Esophagus muscularis mucosa (tissue), 4 donors: ENCODE data around the gene PSMC3. TPM values are rescaled to one million over a fixed set of nuclear protein-coding genes. Genes with fewer than 3 reads are reported as not detected.

Experiments used
- DNase-seq: peaks from one replicate; pipeline ENCODE4 v3.0.0-alpha.2; 2017; ENCODE audit errors: extremely low spot score
- H3K27ac ChIP-seq, 4 donors: fragments of 200-600 bp; sonication (generic); replicated peaks in 1 of 4; 1 replicate in 3 of 4; 2 replicates in 1 of 4; pipeline ENCODE4 v1.5.1; 2016 to 2019; ENCODE audit warnings: mild to moderate bottlenecking in 1 of 4
- H3K27me3 ChIP-seq, 4 donors: fragments of 200-600 bp; sonication (generic); one replicate each; pipeline versions ENCODE4 v1.5.1 to v1.6.0; 2016 to 2019
- H3K36me3 ChIP-seq, 4 donors: fragments of 200-600 bp; sonication (generic); one replicate each; pipeline ENCODE4 v1.5.1; 2016 to 2019
- H3K4me1 ChIP-seq, 4 donors: fragments of 200-600 bp; sonication (generic); one replicate each; pipeline ENCODE4 v1.5.1; 2016 to 2019
- H3K4me3 ChIP-seq, 4 donors: fragments of 200-600 bp; sonication (generic); 1 replicate in 2 of 4; 2 replicates in 2 of 4; pipeline ENCODE4 v1.5.1; 2016 to 2019; ENCODE audit warnings: mild to moderate bottlenecking in 4 of 4, moderate library complexity in 1 of 4
- H3K9me3 ChIP-seq, 4 donors: fragments of 200-600 bp; sonication (generic); 1 replicate in 3 of 4; 2 replicates in 1 of 4; pipeline ENCODE4 v1.5.1; 2016 to 2019
- CTCF ChIP-seq, 3 experiments: fragments of 200-600 bp in 2 of 3; fragments of 450-650 bp in 1 of 3; sonication (generic) in 2 of 3; IDR thresholded peaks; one replicate each; pipeline ENCODE4 v1.5.1; 2017 to 2019; ENCODE audit warnings: antibody characterized with exemption in 3 of 3, mild to moderate bottlenecking in 2 of 3, moderate library complexity in 1 of 3
- EP300 ChIP-seq: sonication (generic); formaldehyde crosslinking; IDR thresholded peaks from one replicate; pipeline ENCODE4 v1.6.1; 2017; ENCODE audit warnings: antibody characterized with exemption
- POLR2A ChIP-seq: fragments of 450-650 bp; IDR thresholded peaks from one replicate; pipeline ENCODE4 v1.6.1; 2017; ENCODE audit warnings: antibody characterized with exemption, moderate library complexity, mild to moderate bottlenecking, low read depth
- POLR2AphosphoS5 ChIP-seq, 2 donors: sonication (generic); formaldehyde crosslinking; IDR thresholded peaks; one replicate each; pipeline ENCODE4 v1.6.1; 2017; ENCODE audit warnings: antibody characterized with exemption in 2 of 2
- WGBS: methylation state at CpG from one replicate; pipeline ENCODE4 v1.1.5; 2018; 5-methylcytosine and 5-hydroxymethylcytosine counted together
- intact Hi-C: fragments of 100-400 bp; cut with DNase I; formaldehyde crosslinking; loops from one replicate; pipeline ENCODE4 v1.15.1; 2023
- total RNA-seq, 4 donors: library from RNA; depleted of rRNA; stranded (reverse); fragments of >200 nt; gene quantifications; one replicate each; pipeline versions ENCODE4 v1.1.0 to v1.2.1, GENCODE V29; 2016

PSMC3 gene
- total RNA-seq, 4 donors from 2014 or later: 163 to 197 (median 182) TPM

- no peaks in the 10 kb centered on the region for H3K9me3 ChIP-seq
- intact Hi-C loops: loop anchor here (5.0 kb wide), 1 partner anchor 35 kb away; no protein-coding TSS in a partner anchor
Observed at GRCh38 chr11:47406896-47407745, 19.1 kb downstream of the PSMC3 start.

GRCh38 chr11:47403571-47403970, 22.7 kb downstream of the PSMC3 start:
- Histone ChIP-seq H3K4me1 (peaks cover 20 to 33% (median 32%) of the 10 kb centered on the region in 4 donors), H3K36me3 (no peaks in the 10 kb centered on the region), H3K9me3 (no peaks in the 10 kb centered on the region), H3K27ac (no peak overlapping the region), H3K4me3 (no peak overlapping the region), H3K27me3 (no peaks in the 10 kb centered on the region)
- TF ChIP-seq POLR2AphosphoS5 (IDR thresholded peaks at IDR 0.05) (no peak), EP300 (no peak), POLR2A (no peak), CTCF (IDR thresholded peaks at IDR 0.05) (no peak)
- 80% methylated on average over 3 of the region's 3 CpGs for WGBS
- intact Hi-C loops: no loop called here
- DNase-seq: no peak

More at GRCh38 chr11:47406896-47407745, 19.1 kb downstream of the PSMC3 start:
- no peak for TF ChIP-seq CTCF (IDR thresholded peaks at IDR 0.05)
- no peak for TF ChIP-seq POLR2A
- TF ChIP-seq POLR2AphosphoS5 (IDR thresholded peaks at IDR 0.05): no peak
- TF ChIP-seq EP300: no peak
- Histone ChIP-seq H3K36me3 (peaks cover 13 to 21% (median 17%) of the 10 kb centered on the region in 4 donors), H3K4me3 (peak overlapping the region; percentile 82 to 94 (median 88)), H3K4me1 (peaks cover 25 to 48% (median 46%) of the 10 kb centered on the region in 4 donors), H3K27me3 (no peaks in the 10 kb centered on the region), H3K27ac (peak overlapping the region; percentile 96 to 98 (median 98))
- no peak for DNase-seq
- 53% methylated on average over 12 of the region's 12 CpGs for WGBS

GRCh38 chr11:47403135-47403534, 23.1 kb downstream of the PSMC3 start:
- no peak for DNase-seq
- TF ChIP-seq CTCF (IDR thresholded peaks at IDR 0.05) (no peak), POLR2A (no peak), EP300 (no peak), POLR2AphosphoS5 (IDR thresholded peaks at IDR 0.05) (no peak)
- 58% methylated on average over 4 of the region's 4 CpGs for WGBS
- H3K36me3 ChIP-seq: no peaks in the 10 kb centered on the region
- no peaks in the 10 kb centered on the region for H3K27me3 ChIP-seq
- no peak overlapping the region for H3K4me3 ChIP-seq
- intact Hi-C loops: no loop called here
- H3K4me1 ChIP-seq: peaks cover 20 to 33% (median 32%) of the 10 kb centered on the region in 4 donors
- H3K9me3 ChIP-seq: no peaks in the 10 kb centered on the region
- H3K27ac ChIP-seq: no peak overlapping the region

- Histone ChIP-seq H3K27me3 (no peaks in the 10 kb centered on the region), H3K27ac (peak overlapping the region; percentile 65 to 79 (median 77)), H3K36me3 (no peaks in the 10 kb centered on the region), H3K4me1 (peaks cover 10 to 21% (median 19%) of the 10 kb centered on the region in 4 donors), H3K4me3 (peak overlapping the region; percentile 58 to 70 (median 62)), H3K9me3 (no peaks in the 10 kb centered on the region)
- WGBS: 32% methylated on average over 8 of the region's 8 CpGs
- TF ChIP-seq POLR2AphosphoS5 (IDR thresholded peaks at IDR 0.05) (no peak), POLR2A (no peak), CTCF (IDR thresholded peaks at IDR 0.05) (no peak), EP300 (no peak)
- intact Hi-C loops: no loop called here
- DNase-seq: no peak
Observed at GRCh38 chr11:47400768-47401279, 25.4 kb downstream of the PSMC3 start.
